GM12878 (cell line): ENCODE data around the gene CA10. TPM values are rescaled to one million over a fixed set of nuclear protein-coding genes. Genes with fewer than 3 reads are reported as not detected.

Experiments
- ATAC-seq: fragments of 200-7000 bp; cut with Tn5 transposase; 3 replicates; pipeline ENCODE4 v1.9.1; 2020; ENCODE audit warnings: mild to moderate bottlenecking, moderate library complexity
- BruUV-seq: library from RNA; stranded (reverse); fragments of 400-500 nt; replicated peaks from 2 replicates; lab custom pipeline; 2021; lab: Mats Ljungman, UMichigan
- CTCF ChIA-PET: fragments of 300-600 bp; sonication (Branson Sonifier 250); formaldehyde crosslinking; extraction: SDS; loops from one replicate; lab custom pipeline; 2021; ENCODE audit warnings: inconsistent platforms; lab: Yijun Ruan, JAX
- POLR2A ChIA-PET: fragments of 350-600 bp; formaldehyde crosslinking; extraction: SDS; loops from one replicate; lab custom pipeline; 2021; ENCODE audit warnings: inconsistent platforms; lab: Charles Lee
- RAD21 ChIA-PET: fragments of 300-600 bp; sonication (Branson Sonifier 250); formaldehyde crosslinking; loops from one replicate; lab custom pipeline; 2023; ENCODE audit warnings: antibody characterized with exemption; ENCODE audit not compliant: unreplicated experiment; lab: Charles Lee
- SMC1A ChIA-PET: fragments of 300-600 bp; sonication (Branson Sonifier 250); formaldehyde crosslinking; loops from one replicate; lab custom pipeline; 2023; ENCODE audit not compliant: unreplicated experiment, uncharacterized antibody; lab: Charles Lee
- DNase-seq: peaks from one replicate; pipeline ENCODE4 v3.0.0-alpha.2; 2011; ENCODE audit warnings: low read depth, low spot score
- FAIRE-seq: peaks from 3 replicates; lab custom pipeline; 2011; peaks lifted over from hg19 to GRCh38; lab: Jason Lieb, UNC
- H2AFZ ChIP-seq: 2 replicates; pipeline ENCODE4 v1.6.0; 2011; ENCODE audit warnings: low read depth, low read length, control low read depth; ENCODE audit not compliant: control insufficient read depth
- H3K27ac ChIP-seq: 2 replicates; pipeline ENCODE4 v1.5.1; 2011; ENCODE audit warnings: control low read depth; ENCODE audit not compliant: control insufficient read depth, insufficient read depth
- H3K27me3 ChIP-seq, 2 experiments: replicated peaks in 1 of 2; 2 replicates each; pipeline versions ENCODE4 v1.6.0 to v1.6.1; 2011; ENCODE audit warnings: low read length in 1 of 2; ENCODE audit not compliant: control insufficient read depth in 2 of 2, insufficient read depth in 2 of 2
- H3K36me3 ChIP-seq, 2 experiments: 2 replicates each; pipeline ENCODE4 v1.5.1; 2011; ENCODE audit warnings: low read length in 1 of 2; ENCODE audit not compliant: control insufficient read depth in 2 of 2, insufficient read depth in 2 of 2
- H3K4me1 ChIP-seq: 2 replicates; pipeline ENCODE4 v1.6.1; 2011; ENCODE audit warnings: mild to moderate bottlenecking, low read length, moderate library complexity, mixed read lengths; ENCODE audit not compliant: control insufficient read depth, insufficient read depth
- H3K4me2 ChIP-seq: 2 replicates; pipeline ENCODE4 v1.6.0; 2011; ENCODE audit warnings: control low read depth; ENCODE audit not compliant: control insufficient read depth, insufficient read depth
- H3K4me3 ChIP-seq: fragments of 200-600 bp; sonication (generic); 2 replicates; pipeline ENCODE4 v1.5.1; 2016
- H3K79me2 ChIP-seq: 2 replicates; pipeline ENCODE4 v1.6.0; 2011; ENCODE audit warnings: low read length; ENCODE audit not compliant: control insufficient read depth, insufficient read depth
- H3K9ac ChIP-seq: 2 replicates; pipeline ENCODE4 v1.8.0; 2011; ENCODE audit warnings: low read length, control low read depth, mixed read lengths; ENCODE audit not compliant: control insufficient read depth, insufficient read depth
- H3K9me3 ChIP-seq: replicated peaks from 3 replicates; pipeline ENCODE4 v1.5.1; 2011; ENCODE audit warnings: mild to moderate bottlenecking, low read length; ENCODE audit not compliant: control insufficient read depth, insufficient read depth
- H4K20me1 ChIP-seq: 2 replicates; pipeline ENCODE4 v1.6.0; 2011; ENCODE audit not compliant: control insufficient read depth, insufficient read depth
- DPF2 ChIP-seq: fragments of 450-650 bp; IDR thresholded peaks from 2 replicates; pipeline ENCODE4 v1.6.1; 2017; ENCODE audit warnings: mild to moderate bottlenecking
- E2F8 ChIP-seq: fragments of 450-650 bp; IDR thresholded peaks from 2 replicates; pipeline ENCODE4 v1.6.1; 2018; ENCODE audit warnings: mild to moderate bottlenecking, low read depth, moderate library complexity; ENCODE audit not compliant: partially characterized antibody
- GABPA ChIP-seq: IDR thresholded peaks from 2 replicates; pipeline ENCODE4 v1.6.1; 2014; ENCODE audit warnings: antibody characterized with exemption, low read depth, mild to moderate bottlenecking, inconsistent platforms
- NKRF ChIP-seq: fragments of 450-650 bp; conservative IDR thresholded peaks from 2 replicates; pipeline ENCODE4 v1.6.1; 2017; ENCODE audit warnings: mild to moderate bottlenecking, moderate library complexity
- NR2C2 ChIP-seq: IDR thresholded peaks from 2 replicates; pipeline ENCODE4 v1.6.1; 2011; ENCODE audit warnings: borderline replicate concordance, low read depth; ENCODE audit not compliant: control insufficient read depth, insufficient read length
- PAX8 ChIP-seq: fragments of 450-650 bp; IDR thresholded peaks from 2 replicates; pipeline ENCODE4 v1.6.1; 2017; ENCODE audit warnings: mild to moderate bottlenecking, moderate library complexity
- RB1 ChIP-seq: fragments of 450-650 bp; formaldehyde crosslinking; IDR thresholded peaks from 2 replicates; pipeline ENCODE4 v1.6.1; 2017; ENCODE audit warnings: mild to moderate bottlenecking, borderline replicate concordance
- SIX5 ChIP-seq: IDR thresholded peaks from 2 replicates; pipeline ENCODE4 v1.6.1; 2011; ENCODE audit warnings: mild to moderate bottlenecking, low read depth, low read length, moderate library complexity; ENCODE audit not compliant: severe bottlenecking
- SP1 ChIP-seq: IDR thresholded peaks from one replicate; pipeline ENCODE4 v1.6.1; 2011; ENCODE audit warnings: low read depth, low read length
- ZNF622 ChIP-seq: fragments of 450-650 bp; IDR thresholded peaks from 2 replicates; pipeline ENCODE4 v1.6.1; 2017; ENCODE audit warnings: mild to moderate bottlenecking, inconsistent platforms
- WGBS: methylation state at CpG from one replicate; pipeline ENCODE4 v1.1.6; 2016; ENCODE audit warnings: low lambda C conversion rate; ENCODE audit not compliant: insufficient replicate concordance, insufficient coverage; ENCODE audit errors: missing lambda C conversion rate; 5-methylcytosine and 5-hydroxymethylcytosine counted together
- in situ Hi-C: fragments of 300-500 bp; cut with MboI; formaldehyde crosslinking; loops from 9 replicates; pipeline ENCODE4 v1.14.3; 2018; ENCODE audit warnings: mixed read lengths
- intact Hi-C: fragments of 100-400 bp; cut with micrococcal nuclease; formaldehyde crosslinking; loops from one replicate; pipeline ENCODE4 v1.14.2; 2022; ENCODE audit not compliant: unreplicated experiment
- polyA plus RNA-seq, 11 experiments: library from polyadenylated mRNA; depleted of rRNA in 4 of 11; unstranded in 6 of 11; stranded (reverse) in 5 of 11; fragments of >200 nt; fragmentation: Nextera tagmentation in 4 of 11; fragmentation: Illumina TruSeq in 1 of 11; extraction: Ambion mirVana in 4 of 11; extraction: Trizol in 1 of 11; gene quantifications; 1 replicate in 1 of 11; 2 replicates in 10 of 11; pipeline versions ENCODE4 v1.2.1 to v1.2.3, GENCODE V29; 2011 to 2016; ENCODE audit warnings: inconsistent platforms in 2 of 11, missing spikeins in 2 of 11, low read depth in 1 of 11
- total RNA-seq, 4 experiments: library from RNA; depleted of rRNA in 3 of 4; stranded (reverse); fragments of >200 nt in 3 of 4; fragmentation: Illumina TruSeq in 1 of 4; extraction: Trizol in 1 of 4; gene quantifications; 2 replicates each; pipeline versions ENCODE4 v1.2.1 to v1.2.3, GENCODE V29; 2013 to 2021
- TF ChIP-seq, protein P1 (sequence below): fragments of 450-650 bp; formaldehyde crosslinking; IDR thresholded peaks from 2 replicates; pipeline ENCODE4 v1.4.0; 2020; ENCODE audit warnings: mild to moderate bottlenecking, moderate library complexity

Gene CA10
- total and polyA plus RNA-seq, 10 of the 15 experiments (the other 5 are each of a cell fraction or from before 2014, with no cell fraction given): not detected

- no TSS peak for BruUV-seq
- ChIA-PET RAD21 (no interaction called here), POLR2A (no interaction called here), CTCF (no interaction called here), SMC1A (no interaction called here)
- no peak overlapping the region for H2AFZ ChIP-seq
- no peak overlapping the region for H3K4me2 ChIP-seq
- no peaks in the 10 kb centered on the region for H3K79me2 ChIP-seq
- no peak overlapping the region for H3K9ac ChIP-seq
- no peaks in the 10 kb centered on the region for H3K27me3 ChIP-seq
- WGBS: 7% methylated on average over 14 of the region's 14 CpGs
- ATAC-seq: no peak
- no peak overlapping the region for H3K27ac ChIP-seq
- no peaks in the 10 kb centered on the region for H3K36me3 ChIP-seq
- no peak for FAIRE-seq
- no peaks in the 10 kb centered on the region for H4K20me1 ChIP-seq
- TF ChIP-seq SP1 (no peak), ZNF622 (no peak), NR2C2 (no peak), DPF2 (no peak), E2F8 (no peak), PAX8 (no peak), SIX5 (no peak), GABPA (no peak), NKRF (no peak), RB1 (no peak)
- TF ChIP-seq, protein P1, sequence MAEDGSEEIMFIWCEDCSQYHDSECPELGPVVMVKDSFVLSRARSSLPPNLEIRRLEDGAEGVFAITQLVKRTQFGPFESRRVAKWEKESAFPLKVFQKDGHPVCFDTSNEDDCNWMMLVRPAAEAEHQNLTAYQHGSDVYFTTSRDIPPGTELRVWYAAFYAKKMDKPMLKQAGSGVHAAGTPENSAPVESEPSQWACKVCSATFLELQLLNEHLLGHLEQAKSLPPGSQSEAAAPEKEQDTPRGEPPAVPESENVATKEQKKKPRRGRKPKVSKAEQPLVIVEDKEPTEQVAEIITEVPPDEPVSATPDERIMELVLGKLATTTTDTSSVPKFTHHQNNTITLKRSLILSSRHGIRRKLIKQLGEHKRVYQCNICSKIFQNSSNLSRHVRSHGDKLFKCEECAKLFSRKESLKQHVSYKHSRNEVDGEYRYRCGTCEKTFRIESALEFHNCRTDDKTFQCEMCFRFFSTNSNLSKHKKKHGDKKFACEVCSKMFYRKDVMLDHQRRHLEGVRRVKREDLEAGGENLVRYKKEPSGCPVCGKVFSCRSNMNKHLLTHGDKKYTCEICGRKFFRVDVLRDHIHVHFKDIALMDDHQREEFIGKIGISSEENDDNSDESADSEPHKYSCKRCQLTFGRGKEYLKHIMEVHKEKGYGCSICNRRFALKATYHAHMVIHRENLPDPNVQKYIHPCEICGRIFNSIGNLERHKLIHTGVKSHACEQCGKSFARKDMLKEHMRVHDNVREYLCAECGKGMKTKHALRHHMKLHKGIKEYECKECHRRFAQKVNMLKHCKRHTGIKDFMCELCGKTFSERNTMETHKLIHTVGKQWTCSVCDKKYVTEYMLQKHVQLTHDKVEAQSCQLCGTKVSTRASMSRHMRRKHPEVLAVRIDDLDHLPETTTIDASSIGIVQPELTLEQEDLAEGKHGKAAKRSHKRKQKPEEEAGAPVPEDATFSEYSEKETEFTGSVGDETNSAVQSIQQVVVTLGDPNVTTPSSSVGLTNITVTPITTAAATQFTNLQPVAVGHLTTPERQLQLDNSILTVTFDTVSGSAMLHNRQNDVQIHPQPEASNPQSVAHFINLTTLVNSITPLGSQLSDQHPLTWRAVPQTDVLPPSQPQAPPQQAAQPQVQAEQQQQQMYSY (CRISPR knock-in tag): no peak
- H3K4me1 ChIP-seq: no peaks in the 10 kb centered on the region
- no peak overlapping the region for H3K4me3 ChIP-seq
- intact Hi-C loops (no loop called here), in situ Hi-C loops (no loop called here)
- DNase-seq: no peak
- H3K9me3 ChIP-seq: no peaks in the 10 kb centered on the region; the same call in 2 of the 3 replicates
These were observed 1.6 kb downstream of the CA10 start for GRCh38 chr17:52156576-52157570.
